Endothelial cell of umbilical vein (primary cell): ENCODE results near the gene RTN4R. TPM values are rescaled to one million over a fixed set of nuclear protein-coding genes. Genes with fewer than 3 reads are reported as not detected.
"Not testable (repeated sequence)": the region's sequence is repeated elsewhere in the genome, so short reads cannot be mapped to it uniquely, and the experiment has no call there.

Source experiments
- BruUV-seq: library from RNA; stranded (reverse); fragments of 400-500 nt; replicated peaks from 2 replicates; lab custom pipeline; 2021; lab: Mats Ljungman, UMichigan
- CTCF ChIA-PET: fragments of 300-600, 350-600 bp; sonication (Branson Sonifier 250); formaldehyde crosslinking; loops from one replicate; lab custom pipeline; 2021; ENCODE audit warnings: antibody characterized with exemption, inconsistent platforms; lab: Charles Lee
- POLR2A ChIA-PET: fragments of 300-600, 350-600 bp; sonication (Branson Sonifier 250); formaldehyde crosslinking; loops from one replicate; lab custom pipeline; 2021; ENCODE audit warnings: antibody characterized with exemption, inconsistent platforms; lab: Charles Lee
- DNase-seq: peaks from one replicate; pipeline ENCODE4 v3.0.0-alpha.2; 2011; ENCODE audit warnings: low read depth, low spot score
- FAIRE-seq: peaks from 2 replicates; lab custom pipeline; 2011; peaks lifted over from hg19 to GRCh38; lab: Jason Lieb, UNC
- H2AFZ ChIP-seq: 2 replicates; pipeline ENCODE4 v1.6.0; 2012; ENCODE audit warnings: low read depth, low read length, control low read depth, inconsistent platforms
- H3K27ac ChIP-seq: 2 replicates; pipeline ENCODE4 v1.5.1; 2011; ENCODE audit warnings: low read depth, mild to moderate bottlenecking, control low read depth, low read length, moderate library complexity; ENCODE audit not compliant: insufficient read depth
- H3K27me3 ChIP-seq, 2 experiments: 2 replicates each; pipeline versions ENCODE4 v1.6.0 to v1.6.1; 2011; ENCODE audit warnings: low read length in 2 of 2, mixed read lengths in 1 of 2; ENCODE audit not compliant: control insufficient read depth in 2 of 2, insufficient read depth in 2 of 2
- H3K36me3 ChIP-seq, 2 experiments: 2 replicates in 1 of 2; 3 replicates in 1 of 2; pipeline ENCODE4 v1.5.1; 2011; ENCODE audit warnings: low read length in 2 of 2, mild to moderate bottlenecking in 1 of 2, moderate library complexity in 1 of 2; ENCODE audit not compliant: control insufficient read depth in 2 of 2, insufficient read depth in 2 of 2; ENCODE audit errors: extremely low read depth in 1 of 2
- H3K4me1 ChIP-seq: 3 replicates; pipeline ENCODE4 v1.5.1; 2011; ENCODE audit warnings: mild to moderate bottlenecking, low read length; ENCODE audit not compliant: control insufficient read depth, insufficient read depth; ENCODE audit errors: extremely low read depth
- H3K4me2 ChIP-seq: 2 replicates; pipeline ENCODE4 v1.6.1; 2011; ENCODE audit warnings: low read length, control low read depth, mixed read lengths; ENCODE audit not compliant: insufficient read depth
- H3K4me3 ChIP-seq, 3 experiments: fragments of 200-600 bp in 1 of 3; sonication (generic), shearing (Covaris generic) in 1 of 3; replicated peaks in 1 of 3; 2 replicates each; pipeline ENCODE4 v1.5.1; 2011 to 2016; ENCODE audit warnings: control low read depth in 3 of 3, low read length in 3 of 3, mild to moderate bottlenecking in 2 of 3, inconsistent platforms in 1 of 3, low read depth in 1 of 3, moderate library complexity in 1 of 3; ENCODE audit not compliant: insufficient read depth in 1 of 3
- H3K79me2 ChIP-seq: 2 replicates; pipeline ENCODE4 v1.6.0; 2012; ENCODE audit warnings: low read length, inconsistent platforms; ENCODE audit not compliant: control insufficient read depth, insufficient read depth
- H3K9ac ChIP-seq: replicated peaks from 2 replicates; pipeline ENCODE3; 2011; ENCODE audit warnings: low read length, control low read depth; ENCODE audit not compliant: insufficient read depth; ENCODE audit errors: extremely low read depth
- H3K9me1 ChIP-seq: replicated peaks from 3 replicates; pipeline ENCODE4 v1.6.0; 2011; ENCODE audit warnings: mild to moderate bottlenecking, low read length; ENCODE audit not compliant: control insufficient read depth, insufficient read depth; ENCODE audit errors: extremely low read depth
- H3K9me3 ChIP-seq: replicated peaks from 2 replicates; pipeline ENCODE4 v1.5.1; 2012; ENCODE audit warnings: low read length, inconsistent platforms; ENCODE audit not compliant: control insufficient read depth, insufficient read depth
- H4K20me1 ChIP-seq: replicated peaks from 2 replicates; pipeline ENCODE3; 2011; ENCODE audit warnings: mild to moderate bottlenecking, low read length; ENCODE audit not compliant: control insufficient read depth, insufficient read depth; ENCODE audit errors: extremely low read depth
- GATA2 ChIP-seq: IDR thresholded peaks from 2 replicates; pipeline ENCODE4 v1.7.0; 2011; ENCODE audit warnings: low read depth, mild to moderate bottlenecking, moderate library complexity, mixed read lengths, low read length; ENCODE audit not compliant: insufficient read length, insufficient read depth
- dilution Hi-C: fragments of 300-500 bp; cut with MboI; formaldehyde crosslinking; loops from one replicate; pipeline ENCODE4 v1.15.0; 2019; ENCODE audit warnings: low sequenced_read_pairs; ENCODE audit not compliant: extremely low pct_ligation_motif_present
- intact Hi-C: fragments of 100-400 bp; cut with micrococcal nuclease; formaldehyde crosslinking; loops from one replicate; pipeline ENCODE4 v1.10.0; 2022
- polyA plus RNA-seq, 4 experiments: library from polyadenylated mRNA; depleted of rRNA in 3 of 4; stranded (reverse) in 3 of 4; unstranded in 1 of 4; fragments of >200 nt; gene quantifications; 2 replicates each; pipeline versions ENCODE4 v1.2.1 to v1.2.3, GENCODE V29; 2011 to 2012; ENCODE audit warnings: missing spikeins in 1 of 4
- total RNA-seq: library from RNA; stranded (reverse); gene quantifications from 2 replicates; pipeline ENCODE4 v1.2.3, GENCODE V29; 2021
- TF ChIP-seq, protein P1 (sequence below): IDR thresholded peaks from 2 replicates; pipeline ENCODE4 v1.6.1; 2011; ENCODE audit not compliant: insufficient read depth, insufficient read length

The RTN4R gene
- total and polyA plus RNA-seq, 2 donors (not counting 3 experiments of a cell fraction or from before 2014, with no cell fraction given), result 1.2 to 2.2 TPM

DNA sequence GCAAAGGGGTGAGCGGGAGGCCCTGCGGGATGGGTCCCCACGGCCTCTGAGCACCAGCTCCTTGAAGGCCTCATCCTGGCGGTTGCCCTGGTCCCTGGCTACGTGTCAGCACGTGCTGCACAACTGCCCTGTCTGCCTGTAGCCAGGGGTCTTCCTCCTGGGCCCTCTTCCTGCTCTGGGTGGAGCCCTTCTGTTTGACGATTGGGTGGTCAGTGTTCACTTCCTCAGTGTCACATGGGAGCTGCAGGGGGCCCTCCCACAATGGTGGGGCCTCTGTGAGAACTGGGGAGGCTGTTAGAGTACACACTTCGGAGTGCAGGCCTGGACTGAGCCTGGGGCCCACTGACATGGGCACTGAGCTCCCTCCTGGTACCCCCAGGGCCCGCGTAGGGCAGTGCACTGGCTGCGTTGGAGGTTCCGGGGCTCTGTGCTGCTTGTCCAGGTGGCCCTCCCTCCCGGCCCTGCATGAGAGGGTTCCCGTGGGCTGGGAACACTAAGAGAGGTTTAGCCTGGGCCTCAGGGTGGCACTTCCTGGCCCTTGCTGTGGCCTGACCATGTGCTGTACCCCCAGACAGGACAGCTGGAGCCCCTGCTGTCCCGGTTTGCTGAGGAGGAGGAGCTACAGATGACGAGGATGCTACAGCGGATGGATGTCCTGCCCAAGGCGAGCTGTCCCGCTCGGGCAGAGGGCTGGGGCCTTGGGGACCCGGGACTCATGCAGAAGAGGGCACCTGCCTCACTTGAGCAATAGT is 38.0 kb upstream of the RTN4R start:
- H3K9me3 ChIP-seq, result no peaks in the 10 kb centered on the region
- intact Hi-C loops, result no loop called here
- no peaks in the 10 kb centered on the region for H3K9me1 ChIP-seq
- TF ChIP-seq GATA2, result no peak
- TF ChIP-seq, protein P1, sequence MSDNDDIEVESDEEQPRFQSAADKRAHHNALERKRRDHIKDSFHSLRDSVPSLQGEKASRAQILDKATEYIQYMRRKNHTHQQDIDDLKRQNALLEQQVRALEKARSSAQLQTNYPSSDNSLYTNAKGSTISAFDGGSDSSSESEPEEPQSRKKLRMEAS, result no peak
- no peak overlapping the region for H2AFZ ChIP-seq
- H3K4me2 ChIP-seq, result no peak overlapping the region
- no peak overlapping the region for H3K27ac ChIP-seq
- no peaks in the 10 kb centered on the region for H3K4me1 ChIP-seq
- H3K9ac ChIP-seq, result no peak overlapping the region
- DNase-seq (no peak), FAIRE-seq (no peak)
- no peaks in the 10 kb centered on the region for H3K79me2 ChIP-seq
- dilution Hi-C loops, result no loop called here
- H3K4me3 ChIP-seq, result no peak overlapping the region
- H3K27me3 ChIP-seq, result peaks cover 0 to under 1% of the 10 kb centered on the region in 2 experiments
- H3K36me3 ChIP-seq, result no peaks in the 10 kb centered on the region
- CTCF ChIA-PET, result interaction anchor here (1.3 kb wide), 1 partner anchor 12 kb away, joined by 5 read pairs; no protein-coding TSS in a partner anchor
- POLR2A ChIA-PET, result no interaction called here
- H4K20me1 ChIP-seq, result no peaks in the 10 kb centered on the region
- BruUV-seq, result no TSS peak

GRCh38 chr22:20305230-20305893 is 37.2 kb upstream of the RTN4R start:
- dilution Hi-C loops, result not testable (repeated sequence)

More at GRCh38 chr22:20305230-20305893, 37.2 kb upstream of the RTN4R start:
- H2AFZ ChIP-seq, H3K9ac ChIP-seq, H3K79me2 ChIP-seq, FAIRE-seq, intact Hi-C loops, BruUV-seq, H3K27me3 ChIP-seq, H3K27ac ChIP-seq, POLR2A ChIA-PET, H3K36me3 ChIP-seq, H3K9me1 ChIP-seq, H3K4me2 ChIP-seq, H3K9me3 ChIP-seq, H3K4me3 ChIP-seq, DNase-seq, H3K4me1 ChIP-seq, H4K20me1 ChIP-seq: not testable (repeated sequence)
- CTCF ChIA-PET, result interaction anchor here (1.3 kb wide), 1 partner anchor 12 kb away, joined by 5 read pairs; no protein-coding TSS in a partner anchor
